Hematopoietic multipotent progenitor cell treated with erythropoietin and hydrocortisone succinate and interleukin-3 and kit ligand, for 15 days (in vitro differentiated cells): ENCODE results near the gene SPINK4.

Experiments
- DNase-seq: peaks from one replicate; pipeline ENCODE4 v3.0.0-alpha.2; 2015; ENCODE audit warnings: low spot score

SPINK4 gene

GRCh38 chr9:33257276-33257675 is 17.3 kb downstream of the SPINK4 start:
- DNase-seq: no peak

GRCh38 chr9:33260372-33260771 is 20.4 kb downstream of the SPINK4 start:
- DNase-seq: no peak

- peak; percentile 54 for DNase-seq
These were observed 23.4 kb downstream of the SPINK4 start for GRCh38 chr9:33263131-33264002.

- DNase-seq: peak; percentile 35
These were observed 24.1 kb downstream of the SPINK4 start for GRCh38 chr9:33264003-33264472.

- DNase-seq: peak; percentile 98
These were observed 24.7 kb downstream of the SPINK4 start, which contains the start of the genes BAG1 and CHMP5 for GRCh38 chr9:33264473-33265177. Gene BAG1, minus strand, starts transcription at chr9:33264708. Gene CHMP5, plus strand, starts transcription at chr9:33265049. Its CDS starts 30 bp downstream, at chr9:33265079.

GRCh38 chr9:33265211-33265865 is 25.4 kb downstream of the SPINK4 start:
- DNase-seq: peak; percentile 34

- DNase-seq: no peak
These were observed 27.3 kb downstream of the SPINK4 start for GRCh38 chr9:33267151-33267767.

- DNase-seq: no peak
These were observed 30.2 kb downstream of the SPINK4 start for GRCh38 chr9:33270146-33270545.

GRCh38 chr9:33272061-33272460 is 32.1 kb downstream of the SPINK4 start:
- DNase-seq: peak; percentile 77

GRCh38 chr9:33273266-33273971 is 33.5 kb downstream of the SPINK4 start:
- DNase-seq: no peak

GRCh38 chr9:33273972-33274328 is 34.0 kb downstream of the SPINK4 start:
- DNase-seq: no peak

GRCh38 chr9:33277484-33277883 is 37.5 kb downstream of the SPINK4 start:
- DNase-seq: no peak

- DNase-seq: no peak
These were observed 45.5 kb downstream of the SPINK4 start for GRCh38 chr9:33285502-33285901.

GRCh38 chr9:33287087-33287490 is 47.1 kb downstream of the SPINK4 start:
- peak; percentile 84 for DNase-seq

GRCh38 chr9:33288235-33288634 is 48.3 kb downstream of the SPINK4 start:
- no peak for DNase-seq

- DNase-seq: no peak
These were observed 49.0 kb downstream of the SPINK4 start for GRCh38 chr9:33288828-33289483.

- peak; percentile 21 for DNase-seq
These were observed 49.5 kb downstream of the SPINK4 start for GRCh38 chr9:33289496-33289895.

- DNase-seq: no peak
These were observed 49.9 kb downstream of the SPINK4 start for GRCh38 chr9:33289936-33290246.

- DNase-seq: peak; percentile 99
These were observed 50.5 kb downstream of the SPINK4 start, which contains the start of gene NFX1 for GRCh38 chr9:33290247-33291030. Gene NFX1, plus strand, starts transcription at chr9:33290516. Its CDS starts 57 bp downstream, at chr9:33290573.

- no peak for DNase-seq
These were observed 51.0 kb downstream of the SPINK4 start for GRCh38 chr9:33291031-33291397.
